ENCODE data around the gene MAFF. TPM values are rescaled to one million over a fixed set of nuclear protein-coding genes. Genes with fewer than 3 reads are reported as not detected.

Gene MAFF
- polyA plus RNA-seq, 1 of the 3 experiments (the other 2 are of a cell fraction), result 7.9 TPM

DNA sequence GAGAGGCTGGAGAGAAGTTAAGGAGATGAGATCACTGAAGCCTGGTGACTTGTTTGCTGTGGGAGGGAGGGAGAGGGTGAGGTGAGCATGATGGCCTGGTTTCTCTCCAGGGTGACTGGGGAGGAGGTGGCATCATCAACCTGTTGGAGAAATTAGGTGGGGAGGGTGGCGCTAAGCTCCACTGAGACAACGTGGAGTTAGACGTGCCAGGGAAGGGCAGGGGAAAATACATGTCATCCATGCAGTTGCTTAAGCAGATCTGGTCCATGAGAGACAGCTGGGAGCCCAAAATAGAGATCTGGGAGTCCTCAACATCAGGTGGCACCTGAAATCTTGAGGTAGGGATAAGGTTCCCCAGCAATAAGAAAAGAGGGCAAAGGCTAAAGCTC is 9.3 kb upstream of the MAFF start (continued):
- TF ChIP-seq, protein P1, sequence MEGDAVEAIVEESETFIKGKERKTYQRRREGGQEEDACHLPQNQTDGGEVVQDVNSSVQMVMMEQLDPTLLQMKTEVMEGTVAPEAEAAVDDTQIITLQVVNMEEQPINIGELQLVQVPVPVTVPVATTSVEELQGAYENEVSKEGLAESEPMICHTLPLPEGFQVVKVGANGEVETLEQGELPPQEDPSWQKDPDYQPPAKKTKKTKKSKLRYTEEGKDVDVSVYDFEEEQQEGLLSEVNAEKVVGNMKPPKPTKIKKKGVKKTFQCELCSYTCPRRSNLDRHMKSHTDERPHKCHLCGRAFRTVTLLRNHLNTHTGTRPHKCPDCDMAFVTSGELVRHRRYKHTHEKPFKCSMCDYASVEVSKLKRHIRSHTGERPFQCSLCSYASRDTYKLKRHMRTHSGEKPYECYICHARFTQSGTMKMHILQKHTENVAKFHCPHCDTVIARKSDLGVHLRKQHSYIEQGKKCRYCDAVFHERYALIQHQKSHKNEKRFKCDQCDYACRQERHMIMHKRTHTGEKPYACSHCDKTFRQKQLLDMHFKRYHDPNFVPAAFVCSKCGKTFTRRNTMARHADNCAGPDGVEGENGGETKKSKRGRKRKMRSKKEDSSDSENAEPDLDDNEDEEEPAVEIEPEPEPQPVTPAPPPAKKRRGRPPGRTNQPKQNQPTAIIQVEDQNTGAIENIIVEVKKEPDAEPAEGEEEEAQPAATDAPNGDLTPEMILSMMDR (IDR thresholded peaks at IDR 0.05), result no peak
- TF ChIP-seq CHD2 (IDR thresholded peaks at IDR 0.05; ENCODE audit: low read length, partially characterized antibody), result no peak
- no peak for TF ChIP-seq FOSL2 (IDR thresholded peaks at IDR 0.05; ENCODE audit: borderline replicate concordance, low read depth)

DNA sequence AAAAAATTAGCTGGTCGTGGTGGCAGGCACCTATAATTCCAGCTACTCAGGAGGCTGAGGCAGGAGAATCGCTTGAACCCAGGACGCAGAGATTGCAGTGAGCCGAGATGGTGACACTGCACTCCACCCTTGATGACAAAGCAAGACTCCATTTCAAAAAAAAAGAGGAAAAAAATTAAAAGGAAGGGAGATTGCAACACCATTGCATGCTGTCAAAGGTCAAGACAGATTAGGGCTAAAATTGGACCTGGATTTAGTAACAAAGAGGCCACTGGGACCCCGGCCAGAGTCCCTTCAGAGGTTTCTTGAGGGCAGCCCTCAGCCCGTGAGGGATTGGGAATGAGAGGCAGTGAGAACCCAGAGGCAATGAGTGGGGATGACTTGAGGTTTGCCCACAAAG is 8.2 kb upstream of the MAFF start:
- CTCF ChIA-PET, result no interaction called here
- Histone ChIP-seq H3K4me3 (ENCODE audit: low read depth in 2 of 2, low read length in 1 of 2) (no peak overlapping the region), H3F3A (replicated peaks; ENCODE audit: insufficient read depth) (no peaks in the 10 kb centered on the region), H3K36me3 (replicated peaks in 1 of 2; ENCODE audit: control insufficient read depth in 1 of 2, insufficient read depth in 2 of 2, low read length in 1 of 2) (no peaks in the 10 kb centered on the region), H3K9me3 (no peaks in the 10 kb centered on the region), H3K27ac (ENCODE audit: low read depth in 2 of 2, low read length in 1 of 2) (no peak overlapping the region), H3K9me2 (no peaks in the 10 kb centered on the region), H2AFZ (ENCODE audit: low read depth) (no peak overlapping the region), H3K9ac (no peak overlapping the region), H3K79me2 (ENCODE audit: insufficient read depth) (no peaks in the 10 kb centered on the region), H3K4me1 (ENCODE audit: control insufficient read depth in 1 of 2, insufficient read depth in 2 of 2, low read depth in 1 of 2, low read length in 1 of 2) (peaks cover 0 to 4% of the 10 kb centered on the region in 2 experiments; a peak in 1 of 4 replicates), H3K27me3 (ENCODE audit: insufficient read depth) (no peaks in the 10 kb centered on the region), H3K4me2 (no peak overlapping the region), H4K20me1 (ENCODE audit: insufficient read depth) (no peaks in the 10 kb centered on the region)
- WGBS (ENCODE audit: low lambda C conversion rate), result 67% methylated on average over 2 of the region's 6 CpGs
- DNase-seq, result no peak
- no peak for TF ChIP-seq FOXM1 (IDR thresholded peaks at IDR 0.05; ENCODE audit: low read depth)
- no peak for TF ChIP-seq SIN3A (IDR thresholded peaks at IDR 0.05; ENCODE audit: borderline replicate concordance, low read depth, low read length)
- no peak for TF ChIP-seq RCOR1 (IDR thresholded peaks at IDR 0.05; ENCODE audit: low read length)
- TF ChIP-seq MXI1 (IDR thresholded peaks at IDR 0.05; ENCODE audit: low read depth, low read length), result no peak
- no peak for TF ChIP-seq TCF12 (IDR thresholded peaks at IDR 0.05)
- no peak for TF ChIP-seq FOSL2 (IDR thresholded peaks at IDR 0.05; ENCODE audit: borderline replicate concordance, low read depth)
- no peak for TF ChIP-seq RXRA (IDR thresholded peaks at IDR 0.05; ENCODE audit: borderline replicate concordance, low read depth)
- POLR2A ChIA-PET, result no interaction called here

DNA sequence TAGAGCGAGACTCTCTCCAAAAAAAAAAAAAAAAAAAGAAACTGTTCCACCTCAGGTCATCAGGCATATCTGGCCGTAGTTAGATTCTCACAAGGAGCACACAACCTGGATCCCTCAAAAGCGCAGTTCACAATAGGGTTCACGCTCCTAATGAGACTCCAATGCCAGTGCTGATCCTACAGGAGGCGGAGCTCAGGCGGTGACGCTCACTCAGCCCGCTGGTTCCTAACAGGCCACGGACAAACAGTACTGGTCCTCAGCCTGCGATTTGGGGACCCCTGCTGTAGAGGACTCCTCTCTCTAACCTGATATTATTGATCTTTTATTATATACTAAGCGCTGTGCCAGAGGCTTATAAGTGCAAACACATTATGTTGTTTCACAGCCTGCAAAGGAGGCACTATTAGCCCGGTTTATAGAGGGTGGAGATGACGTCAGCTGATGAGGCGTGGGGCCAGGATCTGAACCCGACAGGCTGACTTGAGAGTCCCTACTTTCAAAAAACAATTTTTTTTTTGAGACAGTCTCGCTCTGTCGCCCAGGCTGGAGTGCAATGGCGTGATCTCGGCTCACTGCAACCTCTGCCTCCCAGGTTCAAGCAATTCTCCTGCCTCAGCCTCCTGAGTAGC is 4.9 kb upstream of the MAFF start:
- Histone ChIP-seq H3K9me2 (no peaks in the 10 kb centered on the region), H3K9me3 (no peaks in the 10 kb centered on the region), H3K4me2 (no peak overlapping the region), H3K27me3 (ENCODE audit: insufficient read depth) (no peaks in the 10 kb centered on the region), H3K27ac (ENCODE audit: low read depth in 2 of 2, low read length in 1 of 2) (no peak overlapping the region), H3K9ac (no peak overlapping the region), H3K36me3 (replicated peaks in 1 of 2; ENCODE audit: control insufficient read depth in 1 of 2, insufficient read depth in 2 of 2, low read length in 1 of 2) (no peaks in the 10 kb centered on the region), H3K4me1 (ENCODE audit: control insufficient read depth in 1 of 2, insufficient read depth in 2 of 2, low read depth in 1 of 2, low read length in 1 of 2) (peaks cover 0 to 7% of the 10 kb centered on the region in 2 experiments; a peak in 1 of 4 replicates), H4K20me1 (ENCODE audit: insufficient read depth) (no peaks in the 10 kb centered on the region), H2AFZ (ENCODE audit: low read depth) (no peak overlapping the region), H3F3A (replicated peaks; ENCODE audit: insufficient read depth) (no peaks in the 10 kb centered on the region), H3K79me2 (ENCODE audit: insufficient read depth) (no peaks in the 10 kb centered on the region), H3K4me3 (ENCODE audit: low read depth in 2 of 2, low read length in 1 of 2) (no peak overlapping the region)
- 85% methylated on average over 13 of the region's 19 CpGs for WGBS (ENCODE audit: low lambda C conversion rate)
- TF ChIP-seq, protein P2, sequence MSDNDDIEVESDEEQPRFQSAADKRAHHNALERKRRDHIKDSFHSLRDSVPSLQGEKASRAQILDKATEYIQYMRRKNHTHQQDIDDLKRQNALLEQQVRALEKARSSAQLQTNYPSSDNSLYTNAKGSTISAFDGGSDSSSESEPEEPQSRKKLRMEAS (IDR thresholded peaks at IDR 0.05; ENCODE audit: low read depth), result no peak
- TF ChIP-seq, protein P3, sequence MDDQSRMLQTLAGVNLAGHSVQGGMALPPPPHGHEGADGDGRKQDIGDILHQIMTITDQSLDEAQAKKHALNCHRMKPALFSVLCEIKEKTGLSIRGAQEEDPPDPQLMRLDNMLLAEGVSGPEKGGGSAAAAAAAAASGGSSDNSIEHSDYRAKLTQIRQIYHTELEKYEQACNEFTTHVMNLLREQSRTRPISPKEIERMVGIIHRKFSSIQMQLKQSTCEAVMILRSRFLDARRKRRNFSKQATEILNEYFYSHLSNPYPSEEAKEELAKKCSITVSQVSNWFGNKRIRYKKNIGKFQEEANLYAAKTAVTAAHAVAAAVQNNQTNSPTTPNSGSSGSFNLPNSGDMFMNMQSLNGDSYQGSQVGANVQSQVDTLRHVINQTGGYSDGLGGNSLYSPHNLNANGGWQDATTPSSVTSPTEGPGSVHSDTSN (IDR thresholded peaks at IDR 0.05), result no peak
- TF ChIP-seq YY1 (IDR thresholded peaks at IDR 0.05; ENCODE audit: low read depth) (no peak), EZH2phosphoT487 (IDR thresholded peaks at IDR 0.05; ENCODE audit: borderline replicate concordance, low read depth) (no peak), SMC3 (IDR thresholded peaks at IDR 0.05; ENCODE audit: low read depth, low read length) (no peak), POLR2AphosphoS5 (IDR thresholded peaks at IDR 0.05; ENCODE audit: low read depth, low read length) (no peak), ELF1 (IDR thresholded peaks at IDR 0.05) (no peak), JUND (IDR thresholded peaks at IDR 0.05) (no peak), EP300 (IDR thresholded peaks at IDR 0.05; ENCODE audit: borderline replicate concordance in 1 of 2, low read depth in 1 of 2, low read length in 1 of 2) (no peak), FOXJ3 (CRISPR knock-in tag; IDR thresholded peaks at IDR 0.05) (no peak), RXRA (IDR thresholded peaks at IDR 0.05; ENCODE audit: borderline replicate concordance, low read depth) (no peak), GATA2 (CRISPR knock-in tag; IDR thresholded peaks at IDR 0.05) (no peak), MXI1 (IDR thresholded peaks at IDR 0.05; ENCODE audit: low read depth, low read length) (no peak), TAF1 (IDR thresholded peaks at IDR 0.05; ENCODE audit: borderline replicate concordance, low read depth, low read length) (no peak), RAD21 (IDR thresholded peaks at IDR 0.05; ENCODE audit: low read length) (no peak), CHD2 (IDR thresholded peaks at IDR 0.05; ENCODE audit: low read length, partially characterized antibody) (no peak), NRF1 (IDR thresholded peaks at IDR 0.05; ENCODE audit: low read depth, low read length) (no peak), RFX5 (IDR thresholded peaks at IDR 0.05; ENCODE audit: low read length) (no peak)
- TF ChIP-seq, protein P4, sequence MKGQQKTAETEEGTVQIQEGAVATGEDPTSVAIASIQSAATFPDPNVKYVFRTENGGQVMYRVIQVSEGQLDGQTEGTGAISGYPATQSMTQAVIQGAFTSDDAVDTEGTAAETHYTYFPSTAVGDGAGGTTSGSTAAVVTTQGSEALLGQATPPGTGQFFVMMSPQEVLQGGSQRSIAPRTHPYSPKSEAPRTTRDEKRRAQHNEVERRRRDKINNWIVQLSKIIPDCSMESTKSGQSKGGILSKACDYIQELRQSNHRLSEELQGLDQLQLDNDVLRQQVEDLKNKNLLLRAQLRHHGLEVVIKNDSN (IDR thresholded peaks at IDR 0.05; ENCODE audit: borderline replicate concordance, low read depth), result no peak
- ChIA-PET CTCF (no interaction called here), POLR2A (no interaction called here)
- no peak for DNase-seq
